Fibroblast of the aortic adventitia (primary cell): ENCODE data around the gene MRPL28. TPM values are rescaled to one million over a fixed set of nuclear protein-coding genes. Genes with fewer than 3 reads are reported as not detected.
"Not testable (repeated sequence)": the region's sequence is repeated elsewhere in the genome, so short reads cannot be mapped to it uniquely, and the experiment has no call there.

Experiments used
- DNase-seq: peaks from one replicate; pipeline ENCODE4 v3.0.0-alpha.2; 2010; ENCODE audit warnings: low read depth
- H3K4me3 ChIP-seq: 2 replicates; pipeline ENCODE4 v1.5.1; 2011; ENCODE audit warnings: low read depth, mild to moderate bottlenecking, control low read depth, low read length, moderate library complexity
- total RNA-seq: library from RNA; depleted of rRNA; stranded (reverse); fragments of >200 nt; gene quantifications from 2 replicates; pipeline ENCODE4 v1.2.3, GENCODE V29; 2012; ENCODE audit warnings: low replicate concordance
- TF ChIP-seq, protein P1 (sequence below): IDR thresholded peaks from 2 replicates; pipeline ENCODE4 v1.5.1; 2011; ENCODE audit warnings: mild to moderate bottlenecking, low read length, control low read depth, inconsistent platforms; ENCODE audit not compliant: insufficient read depth

MRPL28 gene
- total RNA-seq, 1 donor = 49.3 TPM

GRCh38 chr16:349211-349610 lies 21.1 kb downstream of the MRPL28 start:
- no peak overlapping the region for H3K4me3 ChIP-seq
- TF ChIP-seq, protein P1, sequence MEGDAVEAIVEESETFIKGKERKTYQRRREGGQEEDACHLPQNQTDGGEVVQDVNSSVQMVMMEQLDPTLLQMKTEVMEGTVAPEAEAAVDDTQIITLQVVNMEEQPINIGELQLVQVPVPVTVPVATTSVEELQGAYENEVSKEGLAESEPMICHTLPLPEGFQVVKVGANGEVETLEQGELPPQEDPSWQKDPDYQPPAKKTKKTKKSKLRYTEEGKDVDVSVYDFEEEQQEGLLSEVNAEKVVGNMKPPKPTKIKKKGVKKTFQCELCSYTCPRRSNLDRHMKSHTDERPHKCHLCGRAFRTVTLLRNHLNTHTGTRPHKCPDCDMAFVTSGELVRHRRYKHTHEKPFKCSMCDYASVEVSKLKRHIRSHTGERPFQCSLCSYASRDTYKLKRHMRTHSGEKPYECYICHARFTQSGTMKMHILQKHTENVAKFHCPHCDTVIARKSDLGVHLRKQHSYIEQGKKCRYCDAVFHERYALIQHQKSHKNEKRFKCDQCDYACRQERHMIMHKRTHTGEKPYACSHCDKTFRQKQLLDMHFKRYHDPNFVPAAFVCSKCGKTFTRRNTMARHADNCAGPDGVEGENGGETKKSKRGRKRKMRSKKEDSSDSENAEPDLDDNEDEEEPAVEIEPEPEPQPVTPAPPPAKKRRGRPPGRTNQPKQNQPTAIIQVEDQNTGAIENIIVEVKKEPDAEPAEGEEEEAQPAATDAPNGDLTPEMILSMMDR = no peak
- no peak for DNase-seq

DNA sequence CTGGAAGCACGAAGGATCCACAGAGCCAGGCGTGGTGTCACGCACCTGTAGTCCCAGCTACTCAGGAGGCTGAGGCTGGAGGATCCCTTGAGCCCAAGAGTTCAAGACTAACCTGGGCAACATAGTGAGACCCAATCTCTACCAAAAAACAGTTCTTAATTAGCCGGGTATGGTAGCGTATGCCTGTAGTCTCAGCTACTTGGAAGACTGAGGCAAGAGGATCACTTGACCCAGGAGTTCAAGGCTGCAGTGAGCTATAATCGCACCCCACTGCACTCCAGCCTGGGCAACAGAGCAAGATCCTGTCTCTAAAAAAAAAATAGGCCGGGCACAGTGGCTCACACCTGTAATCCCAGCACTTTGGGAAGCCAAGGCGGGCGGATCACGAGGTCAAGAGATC lies 21.8 kb downstream of the MRPL28 start:
- H3K4me3 ChIP-seq = not testable (repeated sequence)

DNA sequence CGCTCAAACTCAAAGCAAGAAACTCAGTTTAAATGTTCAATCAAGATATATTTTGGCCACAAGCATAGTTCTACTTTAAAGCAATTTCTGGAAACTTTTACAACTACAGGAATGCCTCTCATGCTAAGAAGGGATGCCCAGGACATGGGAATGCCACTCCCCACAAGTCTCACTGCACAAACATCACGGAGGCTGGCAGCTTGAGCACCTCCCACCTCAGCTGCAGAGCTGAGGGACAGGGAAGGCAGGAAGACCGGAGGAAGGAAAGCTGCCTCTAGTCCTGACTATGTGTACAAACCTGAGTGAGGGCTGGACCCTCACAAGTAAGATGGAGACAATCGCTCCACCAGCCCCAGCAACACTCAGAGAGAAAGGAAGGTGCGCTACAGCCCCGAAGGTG lies 23.1 kb downstream of the MRPL28 start:
- DNase-seq = no peak
- TF ChIP-seq, protein P1 = no peak

More for the DNA sequence above, 21.8 kb downstream of the MRPL28 start:
- DNase-seq = not testable (repeated sequence)

DNA sequence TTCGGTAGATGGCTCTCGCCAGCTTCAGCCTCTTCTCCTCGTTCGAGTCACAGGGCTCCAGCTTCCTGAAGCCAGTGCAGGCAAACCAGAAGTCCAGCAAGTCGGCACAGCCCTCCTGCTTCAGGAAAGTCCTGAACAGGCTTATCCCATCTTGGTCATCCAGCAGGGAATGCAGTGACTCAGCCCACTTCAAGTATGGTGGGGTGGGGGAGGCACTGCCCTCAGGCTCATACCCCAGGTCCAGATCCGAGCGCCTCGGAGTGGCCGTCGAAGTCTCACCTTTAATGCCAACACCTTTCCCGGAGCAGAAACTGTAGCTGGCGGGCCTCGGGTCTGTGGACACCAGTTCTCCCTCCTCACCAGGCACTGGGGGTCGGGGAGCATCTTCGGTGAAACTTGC lies 23.8 kb downstream of the MRPL28 start:
- TF ChIP-seq, protein P1 = no peak
- H3K4me3 ChIP-seq = no peak overlapping the region
- no peak for DNase-seq

More for the DNA sequence above, 23.1 kb downstream of the MRPL28 start:
- H3K4me3 ChIP-seq = no peak overlapping the region

DNA sequence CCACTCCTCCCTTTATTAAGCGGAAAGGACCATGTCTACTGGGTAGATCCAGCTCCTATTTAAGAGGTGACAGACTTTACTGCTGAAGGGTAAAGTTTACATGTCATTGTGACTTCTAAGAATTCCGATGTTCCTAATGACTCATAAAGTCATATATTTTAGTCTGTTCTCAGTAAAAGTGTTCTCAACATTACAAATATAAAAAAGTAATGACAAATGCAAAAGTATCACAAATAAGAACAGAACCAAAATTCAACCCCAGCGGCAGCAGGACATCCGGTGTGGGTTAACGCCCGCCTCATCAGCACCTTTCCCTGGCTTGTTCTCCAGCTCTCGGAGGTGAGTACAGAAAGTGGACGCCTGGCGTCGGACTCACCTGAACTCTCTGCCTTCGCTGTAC lies 24.6 kb downstream of the MRPL28 start:
- no peak for DNase-seq
- no peak overlapping the region for H3K4me3 ChIP-seq
- TF ChIP-seq, protein P1 = no peak

- TF ChIP-seq, protein P1 = no peak
- H3K4me3 ChIP-seq = no peak overlapping the region
- DNase-seq = no peak
Observed at GRCh38 chr16:342455-343213, 27.7 kb downstream of the MRPL28 start.

GRCh38 chr16:341974-342336 lies 28.4 kb downstream of the MRPL28 start:
- not testable (repeated sequence) for DNase-seq

DNA sequence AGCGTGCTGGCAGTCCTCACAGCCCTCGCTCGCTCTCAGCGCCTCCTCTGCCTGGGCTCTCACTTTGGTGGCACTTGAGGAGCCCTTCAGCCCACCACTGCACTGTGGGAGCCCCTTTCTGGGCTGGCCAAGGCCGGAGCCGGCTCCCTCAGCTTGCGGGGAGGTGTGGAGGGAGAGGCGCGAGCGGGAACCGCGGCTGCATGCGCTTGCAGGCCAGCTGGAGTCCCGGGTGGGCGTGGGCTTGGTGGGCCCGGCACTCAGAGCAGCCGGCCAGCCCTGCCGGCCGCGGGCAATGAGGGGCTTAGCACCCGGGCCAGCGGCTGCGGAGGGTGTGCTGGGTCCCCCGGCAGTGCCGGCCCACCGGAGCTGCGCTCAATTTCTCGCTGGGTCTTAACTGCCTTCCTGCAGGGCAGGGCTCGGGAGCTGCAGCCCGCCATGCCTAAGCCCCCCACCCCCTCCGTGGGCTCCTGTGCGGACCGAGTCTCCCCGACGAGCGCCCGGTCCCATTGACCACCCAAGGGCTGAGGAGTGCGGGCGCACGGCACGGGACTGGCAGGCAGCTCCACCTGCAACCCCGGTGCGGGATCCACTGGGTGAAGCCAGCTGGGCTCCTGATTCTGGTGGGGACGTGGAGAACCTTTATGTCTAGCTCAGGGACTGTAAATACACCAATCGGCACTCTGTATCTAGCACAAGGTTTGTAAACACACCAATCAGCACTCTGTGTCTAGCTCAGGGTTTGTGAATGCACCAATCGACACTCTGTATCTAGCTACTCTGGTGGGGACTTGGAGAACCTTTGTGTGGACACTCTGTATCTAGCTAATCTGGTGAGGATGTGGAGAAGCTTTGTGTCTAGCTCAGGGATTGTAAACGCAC lies 29.0 kb downstream of the MRPL28 start:
- not testable (repeated sequence) for H3K4me3 ChIP-seq, DNase-seq

More at GRCh38 chr16:341974-342336, 28.4 kb downstream of the MRPL28 start:
- not testable (repeated sequence) for H3K4me3 ChIP-seq
